GM23338 (cell line): ENCODE results near the gene LAMC2. TPM values are rescaled to one million over a fixed set of nuclear protein-coding genes. Genes with fewer than 3 reads are reported as not detected.

ENCODE experiments used
- ATAC-seq: fragments of 200-7000 bp; cut with Tn5 transposase; 3 replicates; pipeline ENCODE4 v1.9.1; 2020
- DNase-seq: peaks from one replicate; pipeline ENCODE4 v3.0.0-alpha.2; 2015; ENCODE audit warnings: low spot score
- H2AFZ ChIP-seq: fragments of 200-600 bp; sonication (generic); 2 replicates; pipeline ENCODE4 v1.8.0; 2016; ENCODE audit warnings: antibody characterized with exemption, mild to moderate bottlenecking, moderate library complexity
- H3F3A ChIP-seq: fragments of 200-600 bp; sonication (generic); replicated peaks from 2 replicates; pipeline ENCODE4 v1.8.0; 2017; ENCODE audit warnings: antibody characterized with exemption, mixed run types, low read depth
- H3K27ac ChIP-seq: fragments of 200-600 bp; sonication (generic); 2 replicates; pipeline ENCODE4 v1.6.1; 2016; ENCODE audit warnings: low read depth
- H3K27me3 ChIP-seq: fragments of 200-600 bp; sonication (generic); 2 replicates; pipeline ENCODE4 v1.8.0; 2016; ENCODE audit warnings: mild to moderate bottlenecking, mixed run types, moderate library complexity; ENCODE audit not compliant: insufficient read depth
- H3K36me3 ChIP-seq: fragments of 200-600 bp; sonication (generic); 2 replicates; pipeline ENCODE4 v1.8.0; 2016; ENCODE audit warnings: mild to moderate bottlenecking; ENCODE audit not compliant: insufficient read depth
- H3K4me1 ChIP-seq: fragments of 200-600 bp; sonication (generic); 2 replicates; pipeline ENCODE4 v1.8.0; 2016; ENCODE audit warnings: mild to moderate bottlenecking, moderate library complexity; ENCODE audit not compliant: insufficient read depth
- H3K4me2 ChIP-seq: fragments of 200-600 bp; sonication (generic); 2 replicates; pipeline ENCODE4 v1.7.1; 2017; ENCODE audit warnings: mixed run types
- H3K4me3 ChIP-seq: fragments of 200-600 bp; sonication (generic); 2 replicates; pipeline ENCODE4 v1.6.1; 2016; ENCODE audit warnings: mixed run types
- H3K79me2 ChIP-seq: fragments of 200-600 bp; sonication (generic); replicated peaks from 2 replicates; pipeline ENCODE4 v1.8.0; 2017; ENCODE audit warnings: mild to moderate bottlenecking; ENCODE audit not compliant: insufficient read depth
- H3K9me2 ChIP-seq: fragments of 200-600 bp; sonication (generic); 2 replicates; pipeline ENCODE4 v1.8.0; 2017; ENCODE audit not compliant: insufficient read depth
- H4K20me1 ChIP-seq: fragments of 200-600 bp; sonication (generic); replicated peaks from 2 replicates; pipeline ENCODE4 v1.8.0; 2017; ENCODE audit warnings: mild to moderate bottlenecking; ENCODE audit not compliant: insufficient read depth
- H3K27ac Mint-ChIP-seq: 2 replicates; pipeline ENCODE4 v1.8.0; 2020; ENCODE audit warnings: inconsistent platforms, mild to moderate bottlenecking, moderate library complexity, mixed read lengths
- H3K27me3 Mint-ChIP-seq: 3 replicates; pipeline ENCODE4 v1.8.0; 2022; ENCODE audit warnings: low read depth, mild to moderate bottlenecking, moderate library complexity, mixed read lengths, inconsistent platforms; ENCODE audit not compliant: insufficient read depth, poor library complexity
- H3K36me3 Mint-ChIP-seq: 3 replicates; pipeline ENCODE4 v1.8.0; 2021; ENCODE audit warnings: low read depth, mild to moderate bottlenecking, inconsistent platforms, moderate library complexity, mixed read lengths
- H3K4me1 Mint-ChIP-seq: 3 replicates; pipeline ENCODE4 v1.8.0; 2020; ENCODE audit warnings: mild to moderate bottlenecking, inconsistent platforms, mixed read lengths
- H3K4me3 Mint-ChIP-seq: 3 replicates; pipeline ENCODE4 v1.8.0; 2021; ENCODE audit warnings: moderate library complexity, mild to moderate bottlenecking, inconsistent platforms, mixed read lengths
- H3K9me3 Mint-ChIP-seq: 3 replicates; pipeline ENCODE4 v1.8.0; 2020; ENCODE audit warnings: moderate library complexity, mild to moderate bottlenecking, inconsistent platforms, mixed read lengths
- ETS1 ChIP-seq: IDR thresholded peaks from 2 replicates; pipeline ENCODE4 v1.6.1; 2016; ENCODE audit warnings: antibody characterized with exemption
- EZH2 ChIP-seq: fragments of 200-600 bp; sonication (generic); IDR thresholded peaks from one replicate; pipeline ENCODE4 v1.8.0; 2017; ENCODE audit warnings: antibody characterized with exemption, mild to moderate bottlenecking, low read depth; ENCODE audit not compliant: unreplicated experiment
- EZH2phosphoT487 ChIP-seq: fragments of 200-600 bp; sonication (generic); IDR thresholded peaks from one replicate; pipeline ENCODE4 v1.8.1; 2018; ENCODE audit warnings: antibody characterized with exemption; ENCODE audit not compliant: unreplicated experiment
- NANOG ChIP-seq: IDR thresholded peaks from 2 replicates; pipeline ENCODE4 v1.6.1; 2016; ENCODE audit warnings: antibody characterized with exemption, borderline replicate concordance
- POLR2AphosphoS5 ChIP-seq: IDR thresholded peaks from 2 replicates; pipeline ENCODE4 v1.6.1; 2016; ENCODE audit warnings: antibody characterized with exemption, low read depth
- STAT1 ChIP-seq: IDR thresholded peaks from one replicate; pipeline ENCODE4 v1.6.1; 2016; ENCODE audit warnings: antibody characterized with exemption; ENCODE audit not compliant: unreplicated experiment
- ZNF114 ChIP-seq: fragments of 250-450 bp; sonication (Bioruptor Pico); IDR thresholded peaks from 2 replicates; pipeline ENCODE4 v1.5.0; 2020; ENCODE audit warnings: mild to moderate bottlenecking, moderate library complexity
- ZNF331 ChIP-seq: fragments of 250-450 bp; sonication (Bioruptor Pico); IDR thresholded peaks from 2 replicates; pipeline ENCODE4 v1.5.0; 2020; ENCODE audit warnings: low read depth, mild to moderate bottlenecking, moderate library complexity
- ZNF462 ChIP-seq: fragments of 250-450 bp; sonication (Bioruptor Pico); IDR thresholded peaks from 2 replicates; pipeline ENCODE4 v1.5.0; 2020; ENCODE audit warnings: mild to moderate bottlenecking, moderate library complexity
- polyA plus RNA-seq: library from polyadenylated mRNA; unstranded; fragments of >200 nt; fragmentation: Nextera tagmentation; extraction: Ambion mirVana; gene quantifications from 2 replicates; pipeline ENCODE4 v1.2.1, GENCODE V29; 2016
- total RNA-seq: library from RNA; depleted of rRNA; stranded (reverse); fragments of >200 nt; shearing (Covaris generic); gene quantifications from 2 replicates; pipeline ENCODE4 v1.2.3, GENCODE V29; 2014
- TF ChIP-seq, protein P1 (sequence below), 2 experiments: fragments of 200-600 bp in 1 of 2; sonication (generic) in 1 of 2; conservative IDR thresholded peaks; 2 replicates each; pipeline versions ENCODE4 v1.5.1 to v1.6.1; 2016 to 2017; ENCODE audit warnings: antibody characterized with exemption in 2 of 2, low read depth in 2 of 2, mild to moderate bottlenecking in 2 of 2, moderate library complexity in 1 of 2

LAMC2 gene
- total and polyA plus RNA-seq, 2 experiments from 2014 or later: 4.3 to 19.5 TPM

- H4K20me1 ChIP-seq: no peaks in the 10 kb centered on the region
- H3K9me2 ChIP-seq: no peaks in the 10 kb centered on the region
- H3K27me3 Mint-ChIP-seq: peaks cover 8% of the 10 kb centered on the region
- H3K27ac ChIP-seq: no peak overlapping the region
- no peaks in the 10 kb centered on the region for H3K27me3 ChIP-seq
- no peak for DNase-seq
- peaks cover 28% of the 10 kb centered on the region for H3K4me1 ChIP-seq
- no peaks in the 10 kb centered on the region for H3F3A ChIP-seq
- H3K4me3 Mint-ChIP-seq: no peak overlapping the region
- H3K4me1 Mint-ChIP-seq: peaks cover 20% of the 10 kb centered on the region; the same call in 2 of the 3 replicates
- H3K4me3 ChIP-seq: no peak overlapping the region
- no peak for ATAC-seq
- no peak overlapping the region for H2AFZ ChIP-seq
- no peak overlapping the region for H3K27ac Mint-ChIP-seq
- no peaks in the 10 kb centered on the region for H3K36me3 Mint-ChIP-seq
- TF ChIP-seq ZNF114 (CRISPR knock-in tag): no peak
- TF ChIP-seq NANOG: no peak
- TF ChIP-seq EZH2: no peak
- TF ChIP-seq, protein P1, sequence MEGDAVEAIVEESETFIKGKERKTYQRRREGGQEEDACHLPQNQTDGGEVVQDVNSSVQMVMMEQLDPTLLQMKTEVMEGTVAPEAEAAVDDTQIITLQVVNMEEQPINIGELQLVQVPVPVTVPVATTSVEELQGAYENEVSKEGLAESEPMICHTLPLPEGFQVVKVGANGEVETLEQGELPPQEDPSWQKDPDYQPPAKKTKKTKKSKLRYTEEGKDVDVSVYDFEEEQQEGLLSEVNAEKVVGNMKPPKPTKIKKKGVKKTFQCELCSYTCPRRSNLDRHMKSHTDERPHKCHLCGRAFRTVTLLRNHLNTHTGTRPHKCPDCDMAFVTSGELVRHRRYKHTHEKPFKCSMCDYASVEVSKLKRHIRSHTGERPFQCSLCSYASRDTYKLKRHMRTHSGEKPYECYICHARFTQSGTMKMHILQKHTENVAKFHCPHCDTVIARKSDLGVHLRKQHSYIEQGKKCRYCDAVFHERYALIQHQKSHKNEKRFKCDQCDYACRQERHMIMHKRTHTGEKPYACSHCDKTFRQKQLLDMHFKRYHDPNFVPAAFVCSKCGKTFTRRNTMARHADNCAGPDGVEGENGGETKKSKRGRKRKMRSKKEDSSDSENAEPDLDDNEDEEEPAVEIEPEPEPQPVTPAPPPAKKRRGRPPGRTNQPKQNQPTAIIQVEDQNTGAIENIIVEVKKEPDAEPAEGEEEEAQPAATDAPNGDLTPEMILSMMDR (conservative IDR thresholded peaks at IDR 0.05; ENCODE audit: low read depth in 2 of 2): no peak
- no peak for TF ChIP-seq ZNF331
- no peak for TF ChIP-seq EZH2phosphoT487
- TF ChIP-seq POLR2AphosphoS5: no peak
- TF ChIP-seq ETS1: no peak
- H3K4me2 ChIP-seq: no peak overlapping the region
- H3K36me3 ChIP-seq: no peaks in the 10 kb centered on the region
- no peaks in the 10 kb centered on the region for H3K79me2 ChIP-seq
- H3K9me3 Mint-ChIP-seq: no peaks in the 10 kb centered on the region
Measured at GRCh38 chr1:183179033-183179432, 7.0 kb upstream of the LAMC2 start.

- Histone ChIP-seq H2AFZ (no peak overlapping the region), H3K27me3 (no peaks in the 10 kb centered on the region), H3K4me1 (peaks cover 28% of the 10 kb centered on the region), H3K9me2 (no peaks in the 10 kb centered on the region), H4K20me1 (no peaks in the 10 kb centered on the region), H3F3A (no peaks in the 10 kb centered on the region; the same call in 1 of the 2 replicates), H3K4me2 (no peak overlapping the region), H3K4me3 (no peak overlapping the region), H3K36me3 (no peaks in the 10 kb centered on the region), H3K27ac (0 out of 2 replicates have a peak overlapping the region, but pooled peaks have one; percentile 41), H3K79me2 (no peaks in the 10 kb centered on the region)
- DNase-seq: no peak
- Mint-ChIP-seq H3K27me3 (peaks cover 8% of the 10 kb centered on the region), H3K9me3 (no peaks in the 10 kb centered on the region), H3K36me3 (no peaks in the 10 kb centered on the region), H3K4me3 (no peak overlapping the region), H3K4me1 (peaks cover 20% of the 10 kb centered on the region; the same call in 2 of the 3 replicates), H3K27ac (no peak overlapping the region)
- ATAC-seq: no peak
- TF ChIP-seq STAT1 (no peak), POLR2AphosphoS5 (no peak), ZNF462 (no peak)
Measured at GRCh38 chr1:183180218-183180617, 5.8 kb upstream of the LAMC2 start.
